DND-41 (cell line): ENCODE data around the gene ACTR6.

Experiments
- EZH2 ChIP-seq: IDR thresholded peaks from 3 replicates; pipeline ENCODE4 v1.6.1; 2012; ENCODE audit warnings: borderline replicate concordance, low read depth, mild to moderate bottlenecking, moderate library complexity, low read length, inconsistent platforms; ENCODE audit not compliant: severe bottlenecking
- TF ChIP-seq, protein P1 (sequence below): IDR thresholded peaks from 2 replicates; pipeline ENCODE4 v1.5.1; 2012; ENCODE audit warnings: borderline replicate concordance, low read length, moderate library complexity, mild to moderate bottlenecking; ENCODE audit not compliant: poor library complexity, severe bottlenecking; ENCODE audit errors: extremely low read depth

DNA sequence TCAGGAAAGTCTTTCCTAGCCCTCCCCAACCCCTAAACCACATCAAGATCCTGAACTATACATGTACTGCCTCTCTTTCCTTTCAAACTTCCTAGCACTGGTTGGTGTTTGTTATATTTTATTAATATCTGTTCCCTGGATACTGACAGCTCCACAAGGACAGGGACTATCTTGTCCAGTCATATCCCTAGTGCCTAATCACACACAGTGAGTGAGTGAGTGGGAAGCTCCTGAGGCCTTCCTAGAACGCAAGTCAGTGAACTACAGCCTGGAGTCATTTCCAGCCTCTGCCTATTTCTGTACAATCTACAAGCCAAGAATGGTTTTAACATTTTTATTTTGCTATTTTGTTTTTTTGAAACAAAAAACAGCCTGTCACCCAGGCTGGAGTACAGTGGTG is 7.5 kb upstream of the ACTR6 start:
- TF ChIP-seq, protein P1, sequence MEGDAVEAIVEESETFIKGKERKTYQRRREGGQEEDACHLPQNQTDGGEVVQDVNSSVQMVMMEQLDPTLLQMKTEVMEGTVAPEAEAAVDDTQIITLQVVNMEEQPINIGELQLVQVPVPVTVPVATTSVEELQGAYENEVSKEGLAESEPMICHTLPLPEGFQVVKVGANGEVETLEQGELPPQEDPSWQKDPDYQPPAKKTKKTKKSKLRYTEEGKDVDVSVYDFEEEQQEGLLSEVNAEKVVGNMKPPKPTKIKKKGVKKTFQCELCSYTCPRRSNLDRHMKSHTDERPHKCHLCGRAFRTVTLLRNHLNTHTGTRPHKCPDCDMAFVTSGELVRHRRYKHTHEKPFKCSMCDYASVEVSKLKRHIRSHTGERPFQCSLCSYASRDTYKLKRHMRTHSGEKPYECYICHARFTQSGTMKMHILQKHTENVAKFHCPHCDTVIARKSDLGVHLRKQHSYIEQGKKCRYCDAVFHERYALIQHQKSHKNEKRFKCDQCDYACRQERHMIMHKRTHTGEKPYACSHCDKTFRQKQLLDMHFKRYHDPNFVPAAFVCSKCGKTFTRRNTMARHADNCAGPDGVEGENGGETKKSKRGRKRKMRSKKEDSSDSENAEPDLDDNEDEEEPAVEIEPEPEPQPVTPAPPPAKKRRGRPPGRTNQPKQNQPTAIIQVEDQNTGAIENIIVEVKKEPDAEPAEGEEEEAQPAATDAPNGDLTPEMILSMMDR = no peak
- no peak for TF ChIP-seq EZH2
